Liver (tissue), 9 donors: ENCODE results near the gene ZNF880. TPM values are rescaled to one million over a fixed set of nuclear protein-coding genes. Genes with fewer than 3 reads are reported as not detected.

Source experiments
- DNase-seq: peaks from one replicate; pipeline ENCODE4 v3.0.0-alpha.2; 2017; ENCODE audit warnings: low spot score
- H3K27ac ChIP-seq, 2 donors: one replicate each; pipeline ENCODE4 v1.7.0; 2013; ENCODE audit warnings: inconsistent platforms in 2 of 2, low read length in 2 of 2, control low read depth in 1 of 2, low read depth in 1 of 2, mild to moderate bottlenecking in 1 of 2
- H3K27me3 ChIP-seq, 4 donors: one replicate each; pipeline versions ENCODE4 v1.6.1 to v1.7.0; 2013; ENCODE audit warnings: low read length in 3 of 4, inconsistent platforms in 1 of 4, mild to moderate bottlenecking in 1 of 4, moderate library complexity in 1 of 4; ENCODE audit not compliant: control insufficient read depth in 4 of 4, insufficient read depth in 4 of 4
- H3K36me3 ChIP-seq, 4 donors: one replicate each; pipeline versions ENCODE4 v1.6.1 to v1.7.0; 2013; ENCODE audit warnings: low read length in 3 of 4, mild to moderate bottlenecking in 3 of 4, low read depth in 1 of 4, moderate library complexity in 1 of 4; ENCODE audit not compliant: control insufficient read depth in 4 of 4, insufficient read depth in 3 of 4
- H3K4me1 ChIP-seq, 4 donors: one replicate each; pipeline versions ENCODE4 v1.6.1 to v1.7.0; 2013; ENCODE audit warnings: low read length in 3 of 4, mild to moderate bottlenecking in 3 of 4, moderate library complexity in 1 of 4; ENCODE audit not compliant: control insufficient read depth in 4 of 4, insufficient read depth in 4 of 4
- H3K4me3 ChIP-seq, 3 donors: one replicate each; pipeline versions ENCODE4 v1.6.1 to v1.7.0; 2013; ENCODE audit warnings: low read length in 3 of 3, control low read depth in 1 of 3, low read depth in 1 of 3, mild to moderate bottlenecking in 1 of 3
- H3K9ac ChIP-seq, 2 donors: one replicate each; pipeline ENCODE4 v1.7.0; 2013; ENCODE audit warnings: low read length in 2 of 2, mild to moderate bottlenecking in 2 of 2, moderate library complexity in 2 of 2, control low read depth in 1 of 2, low read depth in 1 of 2
- H3K9me3 ChIP-seq, 4 donors: one replicate each; pipeline versions ENCODE4 v1.6.1 to v1.7.0; 2013; ENCODE audit warnings: low read length in 3 of 4; ENCODE audit not compliant: control insufficient read depth in 4 of 4
- ATF3 ChIP-seq: IDR thresholded peaks from 2 replicates; pipeline ENCODE4 v1.6.1; 2016; ENCODE audit warnings: antibody characterized with exemption
- CTCF ChIP-seq: fragments of 150-350 bp; IDR thresholded peaks from 2 replicates; pipeline ENCODE4 v1.5.1; 2017; ENCODE audit warnings: improper control_type of control experiment, low read depth, low read length; ENCODE audit not compliant: missing input control
- EGR1 ChIP-seq, 2 donors: IDR thresholded peaks; 2 replicates each; pipeline ENCODE4 v1.6.1; 2016 to 2018; ENCODE audit warnings: antibody characterized with exemption in 2 of 2, low read depth in 2 of 2
- FOXA1 ChIP-seq: IDR thresholded peaks from 2 replicates; pipeline ENCODE4 v1.6.1; 2016; ENCODE audit warnings: antibody characterized with exemption
- FOXA2 ChIP-seq: IDR thresholded peaks from 2 replicates; pipeline ENCODE4 v1.6.1; 2016; ENCODE audit warnings: antibody characterized with exemption
- GABPA ChIP-seq, 2 donors: IDR thresholded peaks in 1 of 2; conservative IDR thresholded peaks in 1 of 2; 2 replicates each; pipeline ENCODE4 v1.6.1; 2016; ENCODE audit warnings: antibody characterized with exemption in 2 of 2, mild to moderate bottlenecking in 1 of 2, moderate library complexity in 1 of 2
- HNF4A ChIP-seq, 2 donors: conservative IDR thresholded peaks; 2 replicates each; pipeline ENCODE4 v1.6.1; 2016; ENCODE audit warnings: antibody characterized with exemption in 2 of 2, mild to moderate bottlenecking in 2 of 2
- HNF4G ChIP-seq: IDR thresholded peaks from 2 replicates; pipeline ENCODE4 v1.6.1; 2016; ENCODE audit warnings: antibody characterized with exemption
- JUND ChIP-seq, 2 donors: IDR thresholded peaks; 2 replicates each; pipeline ENCODE4 v1.6.1; 2016; ENCODE audit warnings: antibody characterized with exemption in 2 of 2
- MAX ChIP-seq: IDR thresholded peaks from 2 replicates; pipeline ENCODE4 v1.6.1; 2016; ENCODE audit warnings: antibody characterized with exemption
- NR2F2 ChIP-seq: IDR thresholded peaks from 2 replicates; pipeline ENCODE4 v1.6.1; 2016; ENCODE audit warnings: antibody characterized with exemption
- RAD21 ChIP-seq, 2 donors: IDR thresholded peaks; 2 replicates each; pipeline ENCODE4 v1.6.1; 2016; ENCODE audit warnings: antibody characterized with exemption in 2 of 2, mild to moderate bottlenecking in 2 of 2
- REST ChIP-seq: IDR thresholded peaks from 2 replicates; pipeline ENCODE4 v1.6.1; 2016; ENCODE audit warnings: antibody characterized with exemption, mild to moderate bottlenecking
- RXRA ChIP-seq, 2 donors: IDR thresholded peaks; 2 replicates each; pipeline ENCODE4 v1.6.1; 2017 to 2018; ENCODE audit warnings: antibody characterized with exemption in 2 of 2, mild to moderate bottlenecking in 1 of 2
- SP1 ChIP-seq: IDR thresholded peaks from 2 replicates; pipeline ENCODE4 v1.6.1; 2018; ENCODE audit warnings: antibody characterized with exemption, mild to moderate bottlenecking
- TAF1 ChIP-seq: conservative IDR thresholded peaks from 2 replicates; pipeline ENCODE4 v1.6.1; 2016; ENCODE audit warnings: antibody characterized with exemption, mild to moderate bottlenecking
- YY1 ChIP-seq: IDR thresholded peaks from 2 replicates; pipeline ENCODE4 v1.6.1; 2016; ENCODE audit warnings: antibody characterized with exemption, mild to moderate bottlenecking
- ZBTB33 ChIP-seq: IDR thresholded peaks from 2 replicates; pipeline ENCODE4 v1.6.1; 2016; ENCODE audit warnings: antibody characterized with exemption
- WGBS: extraction: QIAGEN DNeasy Blood & Tissue Kit; methylation state at CpG from one replicate; pipeline ENCODE4 v1.1.7; 2013; 5-methylcytosine and 5-hydroxymethylcytosine counted together
- polyA plus RNA-seq, 2 donors: library from polyadenylated mRNA; stranded (reverse) in 1 of 2; unstranded in 1 of 2; fragments of 200-250 nt in 1 of 2; fragments of >200 nt in 1 of 2; fragmentation: Nextera tagmentation in 1 of 2; extraction: Ambion mirVana in 1 of 2; gene quantifications; one replicate each; pipeline versions ENCODE4 v1.2.1 to v1.2.3, GENCODE V29; 2013 to 2015
- total RNA-seq, 2 donors: library from RNA; depleted of rRNA; stranded (reverse); fragments of >200 nt; gene quantifications; one replicate each; pipeline ENCODE4 v1.2.3, GENCODE V29; 2014
- donor health status: healthy.
- donor health status: healthy.
- donor health status: healthy.
- donor health status: healthy.
- donor health status: healthy.

Gene ZNF880
- total and polyA plus RNA-seq, 4 donors: 2.1 to 3.3 (median 2.4) TPM

GRCh38 chr19:52397310-52398080 lies 27.8 kb downstream of the ZNF880 start, which contains the start of gene ZNF528:
ZNF528 (plus strand) TSS chr19:52397849; CDS start chr19:52402014, 4,165 bp downstream.
- H3K27me3 ChIP-seq: no peaks in the 10 kb centered on the region
- WGBS: 3% methylated on average over 36 of the region's 36 CpGs
- H3K9me3 ChIP-seq: peaks cover 9 to 47% (median 25%) of the 10 kb centered on the region in 4 donors
- peak within 1 kb of the TSS in 1 of 2 donors; percentile 16 for H3K9ac ChIP-seq
- DNase-seq: peak; percentile 90
- peaks cover 0 to 12% (median 9%) of the 10 kb centered on the region in 4 donors for H3K4me1 ChIP-seq
- H3K27ac ChIP-seq: peak within 1 kb of the TSS in 1 of 2 donors; percentile 42
- H3K36me3 ChIP-seq: peaks cover 2 to 29% (median 24%) of the 10 kb centered on the region in 4 donors
- peak within 1 kb of the TSS; percentile 66 to 87 (median 76) for H3K4me3 ChIP-seq
- TF ChIP-seq GABPA (IDR thresholded peaks at IDR 0.05 in 1 of 2, conservative IDR thresholded peaks at IDR 0.05 in 1 of 2) (peak; percentile 85 to 96), FOXA1 (no peak), HNF4G (no peak), ZBTB33 (peak; percentile 29), FOXA2 (no peak), ATF3 (no peak), EGR1 (IDR thresholded peaks at IDR 0.05; ENCODE audit: low read depth in 2 of 2) (peak; percentile 54 to 58), JUND (IDR thresholded peaks at IDR 0.05) (no peak), TAF1 (no peak), YY1 (peak; percentile 47), NR2F2 (no peak), CTCF (no peak), SP1 (no peak), HNF4A (conservative IDR thresholded peaks at IDR 0.05) (no peak), REST (no peak), RAD21 (IDR thresholded peaks at IDR 0.05) (no peak), MAX (peak; percentile 17), RXRA (IDR thresholded peaks at IDR 0.05) (no peak)
